ENCODE measurements around the gene RHOBTB3.
"Not testable (repeated sequence)": the region's sequence is repeated elsewhere in the genome, so short reads cannot be mapped to it uniquely, and the experiment has no call there.

RHOBTB3 gene

GRCh38 chr5:95823218-95823737 lies 92.1 kb downstream of the RHOBTB3 start:
- no peak for DNase-seq

DNA sequence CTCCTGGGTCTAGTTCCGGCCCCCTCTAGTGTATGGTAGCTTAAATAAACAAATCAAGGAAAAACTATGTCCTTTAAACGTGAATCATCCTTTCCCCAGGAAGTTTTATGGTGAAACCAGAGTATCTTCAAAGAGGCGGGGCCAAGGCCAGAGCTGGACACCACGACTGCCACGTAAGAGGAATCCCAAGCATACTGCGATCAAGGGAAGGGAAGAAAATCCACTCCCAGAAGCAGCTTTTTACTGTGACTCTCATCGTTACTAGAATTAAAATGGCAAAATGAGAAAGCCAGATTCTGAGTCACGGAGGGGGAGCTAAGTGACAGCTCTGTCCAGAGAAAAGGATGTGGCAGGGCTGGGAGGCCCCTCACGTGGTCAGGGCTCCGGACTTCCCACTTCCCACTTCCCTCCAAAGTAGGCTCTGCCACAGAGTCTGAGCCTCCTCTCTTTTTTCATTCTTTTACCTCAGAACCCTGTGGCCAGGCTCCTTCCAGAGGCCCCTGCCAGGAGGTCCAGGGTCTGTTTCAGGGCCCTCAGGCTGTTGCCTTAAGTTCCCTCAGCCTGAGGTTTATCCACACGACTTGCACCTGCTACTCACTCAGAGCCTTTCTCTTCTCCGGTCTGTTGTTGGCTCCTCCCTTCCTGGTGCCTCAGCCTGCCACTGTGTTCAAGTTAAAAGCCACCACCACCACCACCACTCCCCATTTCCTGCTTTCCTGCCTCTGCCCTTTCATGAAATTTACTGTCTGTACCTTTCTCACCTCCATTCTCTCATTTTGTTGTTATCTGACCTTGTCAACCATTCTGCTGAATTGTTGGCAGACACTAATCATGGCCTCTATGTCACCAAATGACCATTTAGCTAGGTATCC lies 92.8 kb downstream of the RHOBTB3 start:
- DNase-seq, result peak; percentile 61

- DNase-seq, result no peak
These were observed 93.6 kb downstream of the RHOBTB3 start for GRCh38 chr5:95824747-95825146.

DNA sequence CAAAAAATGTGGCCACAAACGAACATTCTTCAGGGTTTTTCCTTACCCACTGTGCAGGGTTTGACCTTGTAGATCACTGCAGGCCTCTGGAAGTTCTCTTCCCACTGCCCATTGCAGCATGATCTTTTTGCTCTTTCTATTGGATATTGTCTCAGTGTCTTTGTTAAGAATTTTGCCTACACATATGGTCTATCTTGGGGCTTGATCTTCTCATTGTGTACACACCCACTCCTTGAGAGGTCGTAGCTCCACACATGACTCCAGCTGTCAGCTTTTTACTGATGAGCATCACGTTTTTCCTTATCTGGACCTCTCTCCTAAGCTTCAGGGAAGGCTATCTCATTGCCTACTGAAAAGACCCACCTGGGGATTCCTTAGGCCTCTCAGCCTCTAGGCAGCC lies 94.4 kb downstream of the RHOBTB3 start:
- DNase-seq, result no peak

DNA sequence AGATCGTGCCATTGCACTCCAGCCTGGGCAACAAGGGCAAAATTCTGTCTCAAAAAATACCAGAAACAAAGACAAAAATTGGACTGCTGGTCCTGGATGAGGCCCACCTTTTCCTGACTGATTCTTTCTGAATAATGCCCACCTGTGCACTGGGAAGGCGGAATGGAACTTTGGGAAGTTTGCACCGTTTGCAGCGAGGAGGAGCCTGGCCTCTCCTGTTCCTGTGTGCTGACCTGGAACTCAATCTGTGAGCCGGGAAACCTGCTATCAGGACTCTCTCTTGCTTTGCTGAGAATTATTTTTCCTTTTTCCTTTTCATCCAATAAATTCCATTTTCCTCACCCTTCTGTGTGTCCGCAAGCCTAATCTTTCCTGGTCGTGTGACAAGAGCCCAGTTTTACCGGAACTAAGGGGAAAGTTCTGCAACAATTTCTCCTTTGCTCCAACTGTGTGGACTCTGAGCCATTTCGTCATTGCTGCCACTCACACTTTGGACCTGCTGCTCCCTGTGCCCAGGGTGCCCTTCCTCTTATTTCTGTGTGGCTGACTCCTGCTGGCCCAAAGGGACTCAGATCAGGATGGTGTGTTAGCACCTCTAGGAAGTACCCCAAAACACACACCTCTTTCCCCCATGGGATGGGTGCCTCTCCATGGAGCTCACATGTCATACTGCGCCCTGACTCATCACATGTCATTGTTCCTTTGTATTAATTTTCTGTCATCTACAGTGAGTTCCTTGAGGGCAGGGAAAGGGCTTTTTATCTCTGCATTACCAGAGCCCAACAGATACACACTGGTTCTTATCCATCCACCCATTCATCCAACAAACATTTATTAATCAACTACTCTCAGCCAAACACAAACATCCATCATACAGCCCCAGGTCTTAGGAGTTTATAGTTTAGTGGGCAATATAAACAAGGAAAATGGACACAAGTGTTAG lies 96.1 kb downstream of the RHOBTB3 start:
- no peak for DNase-seq

- no peak for DNase-seq
These were observed 96.7 kb downstream of the RHOBTB3 start for GRCh38 chr5:95827892-95828246.

DNA sequence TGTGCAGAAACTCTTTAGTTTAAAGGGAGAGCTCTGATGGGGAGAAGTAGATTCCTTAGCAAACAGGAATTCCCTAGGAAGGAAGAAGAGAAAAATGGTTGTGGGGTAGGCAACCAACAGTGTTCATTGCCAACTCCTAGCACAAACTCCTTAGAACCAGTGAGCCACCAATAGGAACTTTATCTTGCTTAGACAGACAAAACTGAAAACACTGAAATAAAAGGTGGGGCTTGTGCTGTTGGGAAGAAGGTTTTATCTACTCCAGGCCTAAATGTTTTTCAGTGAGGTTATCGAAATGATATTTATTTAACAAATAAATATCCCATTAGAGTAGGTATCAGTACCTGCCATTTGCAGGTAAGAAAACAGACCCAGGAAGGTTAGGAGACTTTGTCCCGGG lies 99.1 kb downstream of the RHOBTB3 start:
- no peak for DNase-seq

DNA sequence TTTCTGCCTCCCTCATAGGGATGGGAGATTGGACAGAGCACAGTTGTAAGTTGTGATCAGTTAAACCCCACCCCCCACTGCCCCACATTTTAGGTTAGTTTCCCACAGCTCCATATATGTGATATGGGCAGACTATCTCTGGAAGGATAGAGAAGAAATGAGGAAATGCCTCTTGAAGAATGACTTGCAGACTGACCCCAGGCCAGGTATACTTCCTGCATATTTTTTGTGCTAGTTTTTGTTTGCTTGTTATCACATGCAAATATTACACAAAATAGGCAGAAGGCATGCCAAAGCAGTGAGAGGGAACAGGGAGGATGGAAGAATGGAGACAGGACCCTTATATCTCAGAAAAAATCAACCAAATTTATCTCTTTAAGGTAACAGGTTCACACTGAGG lies 101.5 kb downstream of the RHOBTB3 start:
- no peak for DNase-seq

DNA sequence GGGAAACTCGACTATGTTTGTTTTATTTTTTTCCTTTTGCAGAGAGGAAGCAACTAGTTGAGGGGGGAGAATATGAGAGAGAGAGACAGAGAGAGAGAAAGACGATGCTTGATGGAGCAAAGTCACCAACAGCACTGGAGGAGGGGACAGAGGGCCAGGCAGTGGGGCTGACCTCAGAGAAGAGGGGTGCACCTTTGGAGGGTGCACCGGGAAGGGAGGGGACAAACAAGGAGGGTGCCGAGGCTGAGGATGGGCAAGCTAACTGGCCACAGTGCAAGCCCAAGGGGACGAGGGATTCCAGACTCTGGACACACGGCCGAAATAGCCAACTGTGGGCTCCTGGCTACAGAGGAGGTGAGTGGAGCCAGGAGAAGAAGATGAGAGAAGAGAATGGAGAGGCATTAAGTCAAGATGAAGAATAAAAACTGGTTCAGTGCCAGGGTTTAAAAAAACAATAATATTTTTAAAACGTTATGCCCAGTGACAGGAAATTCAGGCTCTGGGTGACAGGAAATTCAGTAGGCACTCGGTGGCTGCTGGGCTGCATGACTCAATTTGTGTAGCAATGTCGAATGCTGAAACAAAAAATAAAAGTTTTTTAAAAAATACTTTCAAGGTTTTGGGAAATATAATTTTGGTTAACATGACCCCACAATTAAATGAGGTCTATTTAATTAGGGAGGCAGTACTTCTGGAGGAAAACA lies 104.7 kb downstream of the RHOBTB3 start:
- DNase-seq, result no peak

GRCh38 chr5:95836544-95836943 lies 105.4 kb downstream of the RHOBTB3 start:
- no peak for DNase-seq

GRCh38 chr5:95836971-95837370 lies 105.8 kb downstream of the RHOBTB3 start:
- DNase-seq, result not testable (repeated sequence)

GRCh38 chr5:95837492-95837891 lies 106.4 kb downstream of the RHOBTB3 start:
- DNase-seq, result no peak

GRCh38 chr5:95838001-95838520 lies 106.9 kb downstream of the RHOBTB3 start:
- DNase-seq, result no peak

- DNase-seq, result no peak
These were observed 107.4 kb downstream of the RHOBTB3 start for GRCh38 chr5:95838556-95838955.

GRCh38 chr5:95839658-95840057 lies 108.5 kb downstream of the RHOBTB3 start:
- no peak for DNase-seq

GRCh38 chr5:95840956-95841705 lies 110.0 kb downstream of the RHOBTB3 start:
- DNase-seq, result no peak

DNA sequence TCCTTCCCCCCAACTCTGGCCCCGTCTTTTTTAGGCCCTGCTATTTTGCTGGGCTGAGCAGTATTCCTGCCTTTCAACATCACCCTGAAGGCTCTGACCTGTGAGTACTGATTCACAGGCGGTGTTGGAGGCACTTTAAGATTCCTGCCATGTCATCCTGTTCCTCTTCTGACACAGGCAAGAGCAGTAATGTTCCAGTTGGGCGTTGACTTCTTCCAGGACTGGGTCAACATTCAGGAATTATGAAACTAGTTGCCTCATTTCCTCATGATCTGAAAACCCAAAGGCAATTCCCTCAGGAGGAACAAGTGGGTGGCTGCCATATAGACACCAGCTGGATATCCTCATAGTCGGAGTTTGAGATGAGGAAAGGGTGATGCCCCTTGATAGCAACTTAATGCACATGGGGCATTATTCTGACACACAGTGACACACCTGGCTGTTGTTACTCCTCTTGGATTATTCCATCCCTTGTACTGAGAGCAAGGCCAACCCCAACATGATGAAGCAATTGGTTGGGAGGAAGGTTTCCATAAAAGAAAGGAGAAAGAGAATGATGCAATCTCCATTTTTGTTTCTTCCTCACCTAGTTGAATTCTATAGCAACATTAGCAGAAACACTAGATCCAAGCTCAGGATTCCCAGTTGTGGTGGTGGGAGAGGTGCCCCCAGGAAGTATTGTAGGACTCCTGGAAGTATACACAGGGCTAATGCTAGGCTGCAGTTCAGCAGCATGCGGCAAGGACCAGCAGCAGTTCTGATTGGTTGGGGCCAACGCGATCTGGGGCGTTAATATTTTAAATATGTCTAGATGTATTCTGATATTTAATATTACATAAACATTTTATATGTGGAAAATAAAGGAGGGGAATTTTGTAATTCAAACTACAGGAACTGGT lies 111.0 kb downstream of the RHOBTB3 start:
- DNase-seq, result no peak

GRCh38 chr5:95842854-95843544 lies 111.9 kb downstream of the RHOBTB3 start:
- DNase-seq, result peak; percentile 76

DNA sequence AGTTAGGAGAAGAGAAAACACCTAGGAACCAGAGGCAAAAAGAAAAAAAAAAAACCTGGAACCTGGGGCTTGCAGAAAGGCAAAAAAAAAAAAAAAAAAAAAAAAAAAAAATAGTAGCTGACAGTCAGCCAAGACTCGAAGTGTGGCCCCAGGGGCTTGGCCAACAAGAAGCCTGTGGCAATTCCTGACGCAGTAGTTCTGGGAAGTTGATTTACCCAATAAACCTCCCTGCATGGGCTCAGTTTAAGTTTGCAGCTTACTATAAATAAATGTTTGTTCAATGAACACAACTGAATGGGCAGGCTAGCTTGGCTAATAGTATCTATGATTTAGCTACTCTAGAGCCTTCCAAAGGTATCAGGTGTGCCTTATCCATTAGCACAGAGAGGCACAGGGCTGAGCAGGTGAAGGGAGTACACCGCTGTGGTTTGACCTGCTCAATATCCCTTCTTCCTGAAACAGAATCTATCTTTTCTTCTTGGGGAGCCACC lies 112.6 kb downstream of the RHOBTB3 start:
- DNase-seq, result no peak

DNA sequence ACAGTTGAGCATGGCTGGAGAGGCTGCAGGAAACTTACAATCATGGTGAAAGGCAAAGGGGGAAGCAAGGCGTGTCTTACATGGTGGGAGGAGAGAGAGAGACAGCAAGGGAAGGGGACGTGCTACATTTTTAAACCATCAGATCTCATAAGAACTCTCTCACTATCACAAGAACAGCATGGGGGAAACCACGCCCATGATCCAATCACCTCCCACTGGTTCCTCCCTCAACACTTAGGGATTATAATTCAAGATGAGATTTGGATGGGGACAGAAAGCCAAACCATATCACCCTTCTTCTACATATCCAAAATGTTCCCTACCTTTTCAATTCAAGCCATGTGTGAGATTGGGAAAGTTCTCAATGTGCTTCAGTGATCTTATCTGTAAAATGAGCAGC lies 114.3 kb downstream of the RHOBTB3 start:
- no peak for DNase-seq
